Astrocyte (in vitro differentiated cells and primary cell): ENCODE measurements around the gene MCMBP. TPM values are rescaled to one million over a fixed set of nuclear protein-coding genes. Genes with fewer than 3 reads are reported as not detected.
A peak's percentile ranks its signal among the peaks of the same experiment; 100 is the strongest.

Experiments used
- DNase-seq: peaks from one replicate; pipeline ENCODE4 v3.0.0-alpha.2; 2010; ENCODE audit warnings: low read depth
- FAIRE-seq: peaks from 2 replicates; lab custom pipeline; 2011; peaks lifted over from hg19 to GRCh38; lab: Jason Lieb, UNC
- H2AFZ ChIP-seq: 2 replicates; pipeline ENCODE4 v1.6.0; 2012; ENCODE audit warnings: low read depth, low read length, inconsistent platforms
- H3K27ac ChIP-seq: 2 replicates; pipeline ENCODE4 v1.5.1; 2011; ENCODE audit warnings: low read depth, low read length, inconsistent platforms
- H3K27me3 ChIP-seq: 2 replicates; pipeline ENCODE4 v1.6.0; 2011; ENCODE audit warnings: low read length, inconsistent platforms; ENCODE audit not compliant: insufficient read depth
- H3K36me3 ChIP-seq: 2 replicates; pipeline ENCODE4 v1.5.1; 2011; ENCODE audit warnings: low read length, inconsistent platforms; ENCODE audit not compliant: insufficient read depth
- H3K4me1 ChIP-seq: 2 replicates; pipeline ENCODE4 v1.5.1; 2011; ENCODE audit warnings: low read length, inconsistent platforms; ENCODE audit not compliant: insufficient read depth
- H3K4me2 ChIP-seq: 2 replicates; pipeline ENCODE4 v1.6.0; 2012; ENCODE audit warnings: low read length, inconsistent platforms
- H3K4me3 ChIP-seq: 2 replicates; pipeline ENCODE4 v1.5.1; 2011; ENCODE audit warnings: low read depth, mild to moderate bottlenecking, low read length, inconsistent platforms; ENCODE audit not compliant: insufficient read depth
- H3K79me2 ChIP-seq: 2 replicates; pipeline ENCODE4 v1.6.0; 2012; ENCODE audit warnings: mild to moderate bottlenecking, low read length, inconsistent platforms; ENCODE audit not compliant: insufficient read depth
- H3K9ac ChIP-seq: 2 replicates; pipeline ENCODE4 v1.6.0; 2012; ENCODE audit warnings: mild to moderate bottlenecking, low read length, inconsistent platforms
- H3K9me3 ChIP-seq: 2 replicates; pipeline ENCODE4 v1.5.1; 2012; ENCODE audit warnings: low read depth, mild to moderate bottlenecking, low read length, inconsistent platforms; ENCODE audit not compliant: insufficient read depth
- H4K20me1 ChIP-seq: 2 replicates; pipeline ENCODE4 v1.6.0; 2012; ENCODE audit warnings: low read length, inconsistent platforms; ENCODE audit not compliant: insufficient read depth
- H3K27ac Mint-ChIP-seq: one replicate; pipeline ENCODE4 v1.8.0; 2021; ENCODE audit warnings: mild to moderate bottlenecking, mixed read lengths; ENCODE audit not compliant: unreplicated experiment
- H3K27me3 Mint-ChIP-seq: one replicate; pipeline ENCODE4 v1.8.0; 2021; ENCODE audit warnings: low read depth, mixed read lengths; ENCODE audit not compliant: unreplicated experiment
- H3K36me3 Mint-ChIP-seq: one replicate; pipeline ENCODE4 v1.8.0; 2021; ENCODE audit warnings: low read depth, mixed read lengths; ENCODE audit not compliant: unreplicated experiment
- H3K4me1 Mint-ChIP-seq: one replicate; pipeline ENCODE4 v1.8.0; 2021; ENCODE audit warnings: low read depth, mixed read lengths; ENCODE audit not compliant: unreplicated experiment
- H3K4me3 Mint-ChIP-seq: one replicate; pipeline ENCODE4 v1.8.0; 2021; ENCODE audit warnings: mild to moderate bottlenecking, moderate library complexity, mixed read lengths; ENCODE audit not compliant: unreplicated experiment
- H3K9me3 Mint-ChIP-seq: one replicate; pipeline ENCODE4 v1.8.0; 2021; ENCODE audit warnings: mild to moderate bottlenecking, mixed read lengths; ENCODE audit not compliant: unreplicated experiment
- EZH2 ChIP-seq: IDR thresholded peaks from 2 replicates; pipeline ENCODE4 v1.6.1; 2012; ENCODE audit warnings: mild to moderate bottlenecking, low read length, inconsistent platforms; ENCODE audit not compliant: insufficient read depth
- total RNA-seq: library from RNA; stranded (reverse); gene quantifications from 2 replicates; pipeline ENCODE4 v1.2.1, GENCODE V29; 2021
- TF ChIP-seq, protein P1 (sequence below): IDR thresholded peaks from 2 replicates; pipeline ENCODE4 v1.5.1; 2011; ENCODE audit warnings: low read depth, mild to moderate bottlenecking, inconsistent platforms, low read length, moderate library complexity; ENCODE audit not compliant: insufficient read depth

MCMBP gene
- total RNA-seq, 1 donor from 2014 or later: 40.9 TPM

DNA sequence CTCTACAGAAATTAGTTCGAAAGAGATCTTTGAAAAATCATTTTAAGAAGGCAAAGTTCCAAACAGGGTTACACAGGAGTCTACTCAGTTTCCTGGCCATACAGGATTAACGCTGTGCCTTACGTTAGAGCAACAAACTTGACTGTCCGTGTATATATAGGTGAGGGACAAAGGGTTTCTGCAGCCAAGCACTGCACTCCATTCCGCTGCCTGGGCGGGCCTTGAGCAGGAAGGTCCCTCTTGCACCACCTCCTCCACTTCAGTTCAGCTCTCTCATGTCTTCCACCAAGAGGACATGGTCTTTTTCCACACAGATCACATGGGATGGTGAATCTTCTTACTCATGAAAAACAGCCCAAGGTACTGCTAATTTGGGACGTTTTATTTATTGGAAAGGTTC, 43.2 kb downstream of the MCMBP start:
- DNase-seq (no peak), FAIRE-seq (no peak)
- Histone ChIP-seq H3K4me3 (no peak overlapping the region), H2AFZ (no peak overlapping the region), H3K79me2 (no peaks in the 10 kb centered on the region), H3K4me2 (no peak overlapping the region), H3K36me3 (peaks cover 57% of the 10 kb centered on the region), H4K20me1 (no peaks in the 10 kb centered on the region), H3K27ac (no peak overlapping the region), H3K9ac (no peak overlapping the region), H3K4me1 (no peaks in the 10 kb centered on the region), H3K27me3 (no peaks in the 10 kb centered on the region), H3K9me3 (no peaks in the 10 kb centered on the region)
- Mint-ChIP-seq H3K36me3 (peaks cover 26% of the 10 kb centered on the region), H3K4me1 (peaks cover 10% of the 10 kb centered on the region), H3K27ac (peak overlapping the region; percentile 1), H3K9me3 (no peaks in the 10 kb centered on the region), H3K4me3 (no peak overlapping the region), H3K27me3 (no peaks in the 10 kb centered on the region)
- TF ChIP-seq EZH2: no peak
- TF ChIP-seq, protein P1, sequence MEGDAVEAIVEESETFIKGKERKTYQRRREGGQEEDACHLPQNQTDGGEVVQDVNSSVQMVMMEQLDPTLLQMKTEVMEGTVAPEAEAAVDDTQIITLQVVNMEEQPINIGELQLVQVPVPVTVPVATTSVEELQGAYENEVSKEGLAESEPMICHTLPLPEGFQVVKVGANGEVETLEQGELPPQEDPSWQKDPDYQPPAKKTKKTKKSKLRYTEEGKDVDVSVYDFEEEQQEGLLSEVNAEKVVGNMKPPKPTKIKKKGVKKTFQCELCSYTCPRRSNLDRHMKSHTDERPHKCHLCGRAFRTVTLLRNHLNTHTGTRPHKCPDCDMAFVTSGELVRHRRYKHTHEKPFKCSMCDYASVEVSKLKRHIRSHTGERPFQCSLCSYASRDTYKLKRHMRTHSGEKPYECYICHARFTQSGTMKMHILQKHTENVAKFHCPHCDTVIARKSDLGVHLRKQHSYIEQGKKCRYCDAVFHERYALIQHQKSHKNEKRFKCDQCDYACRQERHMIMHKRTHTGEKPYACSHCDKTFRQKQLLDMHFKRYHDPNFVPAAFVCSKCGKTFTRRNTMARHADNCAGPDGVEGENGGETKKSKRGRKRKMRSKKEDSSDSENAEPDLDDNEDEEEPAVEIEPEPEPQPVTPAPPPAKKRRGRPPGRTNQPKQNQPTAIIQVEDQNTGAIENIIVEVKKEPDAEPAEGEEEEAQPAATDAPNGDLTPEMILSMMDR: no peak

DNA sequence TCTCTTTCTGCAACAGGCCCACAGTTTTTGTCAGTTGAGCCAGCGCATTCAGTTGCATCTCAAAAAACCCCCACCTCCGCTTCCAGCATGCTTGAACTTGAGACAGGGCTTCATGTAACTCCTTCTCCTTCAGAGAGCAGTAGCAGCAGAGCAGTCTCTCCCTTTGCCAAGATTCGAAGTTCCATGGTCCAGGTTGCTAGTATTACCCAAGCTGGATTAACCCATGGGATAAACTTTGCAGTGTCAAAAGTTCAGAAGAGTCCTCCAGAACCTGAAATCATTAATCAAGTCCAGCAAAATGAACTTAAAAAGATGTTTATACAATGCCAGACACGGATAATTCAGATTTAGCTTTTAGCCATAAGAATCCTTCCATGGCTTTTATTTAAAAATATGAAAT, 45.2 kb downstream of the MCMBP start:
- no peaks in the 10 kb centered on the region for H3K9me3 Mint-ChIP-seq
- H3K36me3 ChIP-seq: peaks cover 72% of the 10 kb centered on the region
- peaks cover 17% of the 10 kb centered on the region for H3K36me3 Mint-ChIP-seq
- no peak overlapping the region for H3K27ac ChIP-seq
- no peak overlapping the region for H3K4me3 ChIP-seq
- FAIRE-seq (no peak), DNase-seq (no peak)
- no peaks in the 10 kb centered on the region for H3K9me3 ChIP-seq
- H3K27me3 ChIP-seq: no peaks in the 10 kb centered on the region
- H3K27me3 Mint-ChIP-seq: no peaks in the 10 kb centered on the region
- no peak for TF ChIP-seq EZH2
- TF ChIP-seq, protein P1: no peak
- no peaks in the 10 kb centered on the region for H4K20me1 ChIP-seq
- H3K9ac ChIP-seq: no peak overlapping the region
- H3K79me2 ChIP-seq: no peaks in the 10 kb centered on the region
- H3K4me2 ChIP-seq: no peak overlapping the region
- no peak overlapping the region for H3K4me3 Mint-ChIP-seq
- no peak overlapping the region for H2AFZ ChIP-seq
- no peak overlapping the region for H3K27ac Mint-ChIP-seq
- H3K4me1 Mint-ChIP-seq: peaks cover 7% of the 10 kb centered on the region
- no peaks in the 10 kb centered on the region for H3K4me1 ChIP-seq

DNA sequence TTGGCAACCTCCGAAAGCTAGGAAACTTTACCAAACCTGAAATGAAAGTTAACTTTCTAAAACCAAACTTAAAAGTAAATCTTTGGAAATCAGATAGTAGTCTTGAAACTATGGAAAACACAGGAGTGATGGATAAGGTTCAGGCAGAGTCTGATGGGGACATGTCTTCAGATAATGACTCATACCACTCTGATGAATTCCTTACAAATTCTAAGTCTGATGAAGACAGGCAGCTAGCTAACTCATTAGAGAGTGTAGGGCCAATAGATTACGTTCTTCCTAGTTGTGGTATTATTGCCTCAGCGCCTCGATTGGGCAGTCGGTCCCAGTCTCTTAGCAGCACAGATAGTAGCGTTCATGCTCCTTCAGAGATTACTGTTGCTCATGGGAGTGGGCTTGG, 45.9 kb downstream of the MCMBP start:
- H3K79me2 ChIP-seq: no peaks in the 10 kb centered on the region
- H3K27me3 Mint-ChIP-seq: no peaks in the 10 kb centered on the region
- H3K4me1 ChIP-seq: no peaks in the 10 kb centered on the region
- no peak overlapping the region for H3K27ac Mint-ChIP-seq
- no peak for DNase-seq
- no peak overlapping the region for H3K27ac ChIP-seq
- no peaks in the 10 kb centered on the region for H3K9me3 Mint-ChIP-seq
- no peak overlapping the region for H2AFZ ChIP-seq
- no peak overlapping the region for H3K4me3 ChIP-seq
- H3K4me1 Mint-ChIP-seq: peaks cover 6% of the 10 kb centered on the region
- H3K4me3 Mint-ChIP-seq: no peak overlapping the region
- H3K36me3 Mint-ChIP-seq: peaks cover 17% of the 10 kb centered on the region
- no peak for TF ChIP-seq EZH2
- TF ChIP-seq, protein P1: no peak
- no peak overlapping the region for H3K9ac ChIP-seq
- H4K20me1 ChIP-seq: no peaks in the 10 kb centered on the region
- peaks cover 65% of the 10 kb centered on the region for H3K36me3 ChIP-seq
- H3K9me3 ChIP-seq: no peaks in the 10 kb centered on the region
- H3K27me3 ChIP-seq: no peaks in the 10 kb centered on the region
- H3K4me2 ChIP-seq: no peak overlapping the region
- FAIRE-seq: no peak
